SK-N-SH (cell line): ENCODE measurements around the gene SAP30. TPM values are rescaled to one million over a fixed set of nuclear protein-coding genes. Genes with fewer than 3 reads are reported as not detected.

Experiments
- CHD2 ChIP-seq: fragments of 150-350 bp; IDR thresholded peaks from 2 replicates; pipeline ENCODE4 v1.6.1; 2018; ENCODE audit warnings: low read length; ENCODE audit not compliant: partially characterized antibody
- ELF1 ChIP-seq: IDR thresholded peaks from 2 replicates; pipeline ENCODE4 v1.4.0; 2012
- FOXM1 ChIP-seq: IDR thresholded peaks from 2 replicates; pipeline ENCODE4 v1.4.0; 2012; ENCODE audit warnings: low read depth, mild to moderate bottlenecking
- MXI1 ChIP-seq: IDR thresholded peaks from 2 replicates; pipeline ENCODE4 v1.6.1; 2012; ENCODE audit warnings: mild to moderate bottlenecking, low read depth, low read length, improper control_type of control experiment
- RAD21 ChIP-seq: IDR thresholded peaks from 2 replicates; pipeline ENCODE4 v1.6.1; 2012; ENCODE audit warnings: mild to moderate bottlenecking, low read length
- RCOR1 ChIP-seq: fragments of 150-350 bp; IDR thresholded peaks from 2 replicates; pipeline ENCODE4 v1.6.1; 2017; ENCODE audit warnings: antibody characterized with exemption, low read length
- polyA plus RNA-seq, 3 experiments: library from polyadenylated mRNA; depleted of rRNA; stranded (reverse); fragments of >200 nt; gene quantifications; 2 replicates each; pipeline ENCODE4 v1.2.3, GENCODE V29; 2012
- TF ChIP-seq, protein P1 (sequence below): fragments of 200-600 bp; sonication (generic); IDR thresholded peaks from 2 replicates; pipeline ENCODE4 v1.6.1; 2017; ENCODE audit warnings: antibody characterized with exemption, mild to moderate bottlenecking, moderate library complexity

SAP30 gene
- polyA plus RNA-seq, 1 of the 3 experiments (the other 2 are of a cell fraction): 19.0 TPM

DNA sequence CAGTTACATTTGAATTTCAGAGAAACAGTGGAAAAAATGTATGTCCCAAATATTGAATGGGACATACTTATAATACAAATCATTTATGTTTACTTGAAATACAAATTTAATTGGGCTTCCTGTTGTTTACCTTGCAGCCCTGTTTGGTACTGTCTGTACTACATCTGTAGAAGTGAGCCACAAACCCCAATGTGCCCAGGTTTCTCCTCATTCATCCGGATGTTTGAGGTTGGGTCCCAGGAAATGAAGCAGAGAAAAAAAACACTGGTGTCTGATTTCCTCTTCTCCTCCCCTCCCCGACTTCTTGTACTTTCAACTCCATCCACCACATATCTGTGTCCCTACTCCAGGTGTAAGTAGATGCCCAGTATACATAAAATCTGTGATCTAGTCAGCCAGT, 55.3 kb downstream of the SAP30 start (continued):
- TF ChIP-seq, protein P1, sequence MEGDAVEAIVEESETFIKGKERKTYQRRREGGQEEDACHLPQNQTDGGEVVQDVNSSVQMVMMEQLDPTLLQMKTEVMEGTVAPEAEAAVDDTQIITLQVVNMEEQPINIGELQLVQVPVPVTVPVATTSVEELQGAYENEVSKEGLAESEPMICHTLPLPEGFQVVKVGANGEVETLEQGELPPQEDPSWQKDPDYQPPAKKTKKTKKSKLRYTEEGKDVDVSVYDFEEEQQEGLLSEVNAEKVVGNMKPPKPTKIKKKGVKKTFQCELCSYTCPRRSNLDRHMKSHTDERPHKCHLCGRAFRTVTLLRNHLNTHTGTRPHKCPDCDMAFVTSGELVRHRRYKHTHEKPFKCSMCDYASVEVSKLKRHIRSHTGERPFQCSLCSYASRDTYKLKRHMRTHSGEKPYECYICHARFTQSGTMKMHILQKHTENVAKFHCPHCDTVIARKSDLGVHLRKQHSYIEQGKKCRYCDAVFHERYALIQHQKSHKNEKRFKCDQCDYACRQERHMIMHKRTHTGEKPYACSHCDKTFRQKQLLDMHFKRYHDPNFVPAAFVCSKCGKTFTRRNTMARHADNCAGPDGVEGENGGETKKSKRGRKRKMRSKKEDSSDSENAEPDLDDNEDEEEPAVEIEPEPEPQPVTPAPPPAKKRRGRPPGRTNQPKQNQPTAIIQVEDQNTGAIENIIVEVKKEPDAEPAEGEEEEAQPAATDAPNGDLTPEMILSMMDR: no peak
- no peak for TF ChIP-seq MXI1
- no peak for TF ChIP-seq ELF1
- TF ChIP-seq FOXM1: no peak
- no peak for TF ChIP-seq CHD2
- TF ChIP-seq RAD21: no peak
- TF ChIP-seq RCOR1: no peak

Other genes starting within 250 kb of the SAP30 start
- gene GALNT7, start 202.1 kb upstream of the SAP30 start, polyA plus RNA-seq (2012; rRNA removed): 14.8 and 20.0 TPM in 2 replicates
- gene HMGB2, start 36.6 kb upstream of the SAP30 start, polyA plus RNA-seq (2012; rRNA removed): 123 and 130 TPM in 2 replicates
- 0.16 and 0.24 TPM in 2 replicates for gene SCRG1, start 28.2 kb downstream of the SAP30 start, polyA plus RNA-seq (2012; rRNA removed)
- gene HAND2, start 159.3 kb downstream of the SAP30 start, polyA plus RNA-seq (2012; rRNA removed): 94.2 and 106 TPM in 2 replicates